HG03460 (cell line): ENCODE results near the gene PCNX1.
A peak's percentile ranks its signal among the peaks of the same experiment; 100 is the strongest.

Experiments used
- ATAC-seq: cut with Tn5 transposase; IDR thresholded peaks from one replicate; pipeline ENCODE4 v1.9.1; 2021; ENCODE audit not compliant: unreplicated experiment

Gene PCNX1

GRCh38 chr14:70888681-70889175, 18.5 kb upstream of the PCNX1 start:
- no peak for ATAC-seq

GRCh38 chr14:70889555-70889954, 17.7 kb upstream of the PCNX1 start:
- ATAC-seq: no peak

- no peak for ATAC-seq
These were observed 16.2 kb upstream of the PCNX1 start for GRCh38 chr14:70890826-70891659.

GRCh38 chr14:70891737-70892136, 15.5 kb upstream of the PCNX1 start:
- ATAC-seq: no peak

DNA sequence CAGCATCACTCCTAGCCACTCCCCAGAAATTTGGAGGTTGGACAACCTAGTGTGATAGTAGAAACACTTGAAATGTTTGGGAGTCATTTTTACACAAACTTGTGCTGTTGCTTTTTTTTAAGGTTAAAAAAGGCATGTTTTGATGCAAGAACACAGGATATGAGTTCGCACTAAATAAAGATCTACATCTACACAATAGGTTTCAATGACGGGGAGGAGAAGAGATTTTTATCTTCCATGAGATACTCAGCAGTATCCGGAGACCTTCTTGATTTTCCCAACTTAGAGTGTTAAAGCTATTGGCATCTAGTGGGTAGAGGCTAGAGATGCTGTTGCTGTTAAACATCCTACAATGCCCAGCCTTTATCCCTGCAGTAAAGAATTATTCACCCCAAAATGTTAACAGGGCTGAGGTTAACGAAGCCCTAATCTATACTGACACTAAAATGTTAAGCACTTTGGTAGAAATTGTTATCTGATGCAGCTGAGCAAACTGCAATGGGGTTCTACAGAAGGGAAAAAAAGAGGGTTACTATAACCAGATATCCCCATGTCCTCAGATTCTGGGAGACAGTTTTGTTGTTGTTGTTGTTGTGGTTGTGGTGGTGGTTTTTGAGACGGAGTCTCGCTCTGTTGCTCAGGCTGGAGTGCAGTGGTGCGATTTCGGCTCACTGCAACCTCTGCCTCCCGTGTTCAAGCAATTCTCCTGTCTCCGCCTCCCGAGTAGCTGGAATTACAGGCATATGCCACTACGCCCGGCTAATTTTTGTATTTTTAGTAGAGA, 14.0 kb upstream of the PCNX1 start:
- no peak for ATAC-seq

GRCh38 chr14:70893858-70894291, 13.4 kb upstream of the PCNX1 start:
- no peak for ATAC-seq

GRCh38 chr14:70894868-70895267, 12.4 kb upstream of the PCNX1 start:
- ATAC-seq: no peak

- ATAC-seq: no peak
These were observed 10.9 kb upstream of the PCNX1 start for GRCh38 chr14:70896317-70896716.

- no peak for ATAC-seq
These were observed 10.3 kb upstream of the PCNX1 start for GRCh38 chr14:70896981-70897380.

- ATAC-seq: no peak
These were observed 9.8 kb upstream of the PCNX1 start for GRCh38 chr14:70897464-70897863.

DNA sequence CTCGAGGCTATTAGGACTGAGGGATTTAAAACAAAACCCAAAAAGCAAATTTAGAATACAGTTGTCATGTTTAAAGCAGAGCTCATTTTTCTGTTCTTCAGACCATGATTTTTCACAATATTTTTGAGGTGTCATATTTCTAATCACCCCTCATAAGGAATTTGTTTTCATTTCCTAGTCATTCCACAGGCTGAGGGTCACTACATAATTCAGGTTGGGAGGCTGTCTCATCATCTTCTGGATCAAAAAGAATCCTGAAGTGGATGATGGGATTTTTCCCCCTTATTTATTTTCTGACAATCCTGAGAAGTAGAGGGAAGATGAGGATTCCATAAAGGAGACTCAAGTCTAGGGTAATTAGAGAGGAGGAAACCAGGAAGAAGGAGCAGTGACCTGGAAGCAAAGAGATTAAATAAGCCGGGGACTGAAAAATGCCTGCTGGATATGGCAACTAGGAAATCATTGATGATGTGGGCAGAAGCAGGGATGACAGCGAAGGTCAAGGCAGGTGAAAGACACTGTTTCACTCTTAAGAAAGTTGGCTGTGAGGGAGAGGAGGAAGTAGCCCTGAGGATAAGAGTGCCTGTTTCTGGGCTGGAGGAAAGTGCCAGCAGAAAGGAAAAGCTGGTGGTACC, 9.0 kb upstream of the PCNX1 start:
- ATAC-seq: no peak

GRCh38 chr14:70901269-70901668, 6.0 kb upstream of the PCNX1 start:
- no peak for ATAC-seq

GRCh38 chr14:70902184-70902583, 5.1 kb upstream of the PCNX1 start:
- no peak for ATAC-seq

DNA sequence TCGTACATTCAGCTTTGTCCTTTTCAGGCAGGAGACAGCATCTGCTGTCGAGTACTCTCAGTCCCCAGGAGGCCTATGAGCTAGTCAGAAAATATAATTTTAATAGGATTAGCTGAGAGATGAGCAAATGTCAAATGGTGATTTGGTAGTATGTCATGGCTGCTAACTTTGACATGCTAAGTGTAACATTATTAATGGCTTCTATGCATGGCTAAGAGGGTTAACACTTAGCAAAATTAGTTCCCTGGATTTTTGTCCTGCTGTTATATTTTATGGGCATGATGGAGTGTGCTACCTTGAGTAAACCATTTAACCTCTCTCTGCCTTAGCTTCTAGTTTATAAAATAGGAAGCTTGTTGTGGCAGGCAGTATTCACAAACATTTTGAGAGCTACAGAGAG, 2.9 kb upstream of the PCNX1 start:
- ATAC-seq: no peak

DNA sequence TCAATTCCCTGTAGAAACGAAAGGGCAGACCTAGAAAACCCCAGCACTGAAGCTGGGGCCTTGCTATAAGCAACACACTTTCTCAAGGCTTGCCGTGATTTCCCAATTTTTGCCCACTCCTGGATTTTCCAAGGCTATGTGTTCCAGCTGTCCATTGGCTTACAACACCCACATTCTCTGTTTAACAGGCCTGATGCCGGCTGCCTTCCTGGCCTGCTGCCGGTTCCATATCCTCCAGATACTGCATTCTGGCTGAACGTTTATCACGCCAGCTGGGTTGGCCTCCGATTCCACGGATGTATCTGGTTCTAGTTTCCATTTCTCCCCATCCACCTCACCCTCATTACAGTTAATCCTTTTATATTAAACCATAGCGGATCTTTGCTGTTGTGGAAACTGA, 2.0 kb upstream of the PCNX1 start:
- no peak for ATAC-seq

- no peak for ATAC-seq
These were observed 475 bp upstream of the PCNX1 start for GRCh38 chr14:70906793-70907175.

DNA sequence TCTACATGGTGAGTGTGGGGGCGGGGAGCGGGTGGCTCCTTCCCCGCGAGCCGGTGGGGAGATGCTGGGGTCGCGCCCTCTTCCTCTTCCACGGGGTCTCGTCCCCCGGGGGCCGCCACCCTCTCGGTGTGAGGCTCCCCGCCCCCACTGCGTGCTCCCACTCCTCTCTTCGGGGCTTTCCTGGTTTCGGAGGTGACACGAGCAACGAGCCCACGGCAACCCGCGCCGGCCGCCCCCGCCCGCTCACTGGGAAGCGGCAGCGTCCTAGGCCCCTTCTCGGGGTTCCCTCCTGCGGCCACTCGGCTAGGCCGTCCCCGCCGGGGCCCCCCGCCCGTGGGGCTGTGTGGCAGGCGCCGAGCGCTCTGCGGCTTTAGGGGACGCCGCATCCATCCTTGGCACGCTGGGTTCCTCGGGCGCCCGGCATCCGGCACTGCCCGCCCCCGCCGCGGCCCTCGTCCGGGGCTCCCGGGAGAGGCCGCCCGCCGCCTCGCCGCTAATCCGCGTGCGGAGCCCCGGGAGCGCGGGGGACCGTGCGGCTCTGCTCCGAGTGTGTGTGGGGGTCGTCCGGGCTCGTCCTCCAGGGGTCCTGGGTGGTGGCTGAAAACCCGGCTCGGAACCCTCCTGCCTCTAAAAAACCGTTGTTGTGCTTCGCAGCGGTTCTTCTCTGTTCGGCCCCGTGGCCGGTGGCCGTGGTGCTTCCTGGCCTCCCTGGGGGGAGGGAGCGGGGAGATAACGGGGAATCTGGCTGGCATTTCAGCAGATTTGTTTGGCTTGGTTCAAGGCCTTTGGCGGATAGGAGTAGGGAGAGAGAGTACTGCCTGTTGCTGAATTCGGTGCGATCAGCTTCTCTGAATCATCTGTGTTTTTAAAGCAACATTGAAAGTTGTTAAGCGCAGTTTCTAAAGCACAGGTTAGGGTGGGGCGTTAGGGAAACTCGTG, 1.0 kb downstream of the PCNX1 start:
- ATAC-seq: peak; percentile 21

DNA sequence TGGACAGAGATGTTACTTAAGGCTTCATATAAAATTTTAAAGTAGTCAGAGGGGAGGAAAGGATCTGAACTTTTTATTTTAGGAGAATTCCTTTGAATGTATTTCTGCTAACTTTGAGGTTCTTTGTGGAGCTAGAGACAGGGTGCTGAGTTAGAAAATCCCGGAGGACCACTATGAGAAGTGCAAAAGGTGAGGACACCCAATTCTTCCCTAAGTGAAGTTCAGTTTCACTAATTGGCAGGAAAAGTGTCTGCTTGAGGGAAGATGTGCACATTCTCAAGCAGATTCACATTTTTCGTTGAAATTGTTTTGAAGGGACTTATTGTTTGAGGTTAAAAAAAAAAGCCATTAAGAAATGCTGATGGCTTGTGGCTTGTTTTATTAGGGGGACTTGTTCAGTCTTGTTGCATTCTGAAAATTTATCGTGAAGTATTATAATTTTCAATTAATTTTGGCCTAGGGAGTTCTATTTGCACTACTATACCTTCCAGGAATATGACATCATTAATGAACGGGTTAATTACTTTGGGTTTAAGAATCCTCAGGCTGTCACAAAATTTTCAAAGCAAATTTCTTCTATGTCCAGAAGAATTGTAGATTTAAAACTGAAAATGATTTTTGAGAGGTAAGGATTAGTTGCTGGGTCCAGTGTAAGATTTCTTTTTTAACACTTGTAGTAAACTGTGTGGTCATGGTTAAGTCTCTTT, 1.8 kb downstream of the PCNX1 start:
- ATAC-seq: no peak

- no peak for ATAC-seq
These were observed 2.7 kb downstream of the PCNX1 start for GRCh38 chr14:70909733-70910614.
